ENCODE results near the gene ASIC4. TPM values are rescaled to one million over a fixed set of nuclear protein-coding genes. Genes with fewer than 3 reads are reported as not detected.

ASIC4 gene
- total and polyA plus RNA-seq, 2 experiments from 2014 or later = 0.13 to 3.6 TPM

DNA sequence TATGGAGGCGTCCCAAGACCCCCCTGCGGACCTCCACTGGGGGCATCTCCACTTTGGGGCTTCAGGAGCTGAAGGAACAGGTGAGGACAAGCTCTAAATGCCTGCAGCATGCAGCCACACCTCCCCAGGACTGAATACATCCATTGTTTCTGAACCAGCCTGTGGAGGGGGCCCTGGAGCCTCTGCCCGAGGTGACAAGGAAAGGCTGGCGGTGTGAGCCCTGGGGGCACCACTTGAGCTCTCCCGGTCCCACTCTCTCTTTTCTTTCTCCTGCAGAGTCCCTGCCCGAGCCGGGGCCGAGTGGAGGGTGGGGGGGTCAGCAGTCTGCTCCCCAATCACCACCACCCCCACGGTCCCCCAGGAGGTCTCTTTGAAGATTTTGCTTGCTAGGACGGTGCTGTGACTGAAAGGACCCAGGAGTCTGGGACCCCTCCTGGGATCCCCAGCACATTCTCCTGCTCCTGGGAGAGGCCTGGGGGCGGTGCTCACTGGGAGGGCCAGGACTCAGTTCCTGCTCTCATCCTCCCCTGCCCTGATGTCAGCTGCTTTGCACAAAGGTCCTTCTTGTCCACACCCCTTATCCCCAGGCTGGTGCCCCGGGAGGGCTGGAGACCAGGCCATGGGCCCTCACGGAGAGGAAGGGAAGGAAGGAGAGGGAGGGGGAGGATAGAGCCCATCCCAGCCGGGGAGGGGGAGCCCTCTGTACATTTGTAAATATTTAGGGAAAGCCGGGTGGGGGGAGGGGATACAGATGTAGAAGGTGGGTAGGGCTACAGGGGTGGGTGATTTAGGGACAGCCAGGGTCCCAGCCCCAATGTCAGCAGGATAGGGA lies 23.6 kb downstream of the ASIC4 start:
- H3K4me2 ChIP-seq = peak overlapping the region; percentile 69
- no peak overlapping the region for H3K4me3 Mint-ChIP-seq
- TF ChIP-seq CREB1 (CRISPR knock-in tag; IDR thresholded peaks at IDR 0.05; ENCODE audit: low read depth) = no peak
- no peak for TF ChIP-seq NANOG (IDR thresholded peaks at IDR 0.05; ENCODE audit: borderline replicate concordance)
- TF ChIP-seq, protein P1, sequence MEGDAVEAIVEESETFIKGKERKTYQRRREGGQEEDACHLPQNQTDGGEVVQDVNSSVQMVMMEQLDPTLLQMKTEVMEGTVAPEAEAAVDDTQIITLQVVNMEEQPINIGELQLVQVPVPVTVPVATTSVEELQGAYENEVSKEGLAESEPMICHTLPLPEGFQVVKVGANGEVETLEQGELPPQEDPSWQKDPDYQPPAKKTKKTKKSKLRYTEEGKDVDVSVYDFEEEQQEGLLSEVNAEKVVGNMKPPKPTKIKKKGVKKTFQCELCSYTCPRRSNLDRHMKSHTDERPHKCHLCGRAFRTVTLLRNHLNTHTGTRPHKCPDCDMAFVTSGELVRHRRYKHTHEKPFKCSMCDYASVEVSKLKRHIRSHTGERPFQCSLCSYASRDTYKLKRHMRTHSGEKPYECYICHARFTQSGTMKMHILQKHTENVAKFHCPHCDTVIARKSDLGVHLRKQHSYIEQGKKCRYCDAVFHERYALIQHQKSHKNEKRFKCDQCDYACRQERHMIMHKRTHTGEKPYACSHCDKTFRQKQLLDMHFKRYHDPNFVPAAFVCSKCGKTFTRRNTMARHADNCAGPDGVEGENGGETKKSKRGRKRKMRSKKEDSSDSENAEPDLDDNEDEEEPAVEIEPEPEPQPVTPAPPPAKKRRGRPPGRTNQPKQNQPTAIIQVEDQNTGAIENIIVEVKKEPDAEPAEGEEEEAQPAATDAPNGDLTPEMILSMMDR (conservative IDR thresholded peaks at IDR 0.05; ENCODE audit: low read depth in 2 of 2) = peak in 1 of 2 experiments; percentile 54; a peak in 3 of 4 replicates
- no peak for TF ChIP-seq STAT1 (IDR thresholded peaks at IDR 0.05; ENCODE audit: unreplicated experiment)
- TF ChIP-seq EZH2 (IDR thresholded peaks at IDR 0.05; ENCODE audit: low read depth, unreplicated experiment) = no peak
- TF ChIP-seq, protein P2, sequence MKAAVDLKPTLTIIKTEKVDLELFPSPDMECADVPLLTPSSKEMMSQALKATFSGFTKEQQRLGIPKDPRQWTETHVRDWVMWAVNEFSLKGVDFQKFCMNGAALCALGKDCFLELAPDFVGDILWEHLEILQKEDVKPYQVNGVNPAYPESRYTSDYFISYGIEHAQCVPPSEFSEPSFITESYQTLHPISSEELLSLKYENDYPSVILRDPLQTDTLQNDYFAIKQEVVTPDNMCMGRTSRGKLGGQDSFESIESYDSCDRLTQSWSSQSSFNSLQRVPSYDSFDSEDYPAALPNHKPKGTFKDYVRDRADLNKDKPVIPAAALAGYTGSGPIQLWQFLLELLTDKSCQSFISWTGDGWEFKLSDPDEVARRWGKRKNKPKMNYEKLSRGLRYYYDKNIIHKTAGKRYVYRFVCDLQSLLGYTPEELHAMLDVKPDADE (IDR thresholded peaks at IDR 0.05) = no peak
- no peak for TF ChIP-seq ZNF114 (CRISPR knock-in tag; IDR thresholded peaks at IDR 0.05)
- peak; percentile 13; the same call in 1 of the 2 replicates for TF ChIP-seq POLR2AphosphoS5 (IDR thresholded peaks at IDR 0.05; ENCODE audit: low read depth)

DNA sequence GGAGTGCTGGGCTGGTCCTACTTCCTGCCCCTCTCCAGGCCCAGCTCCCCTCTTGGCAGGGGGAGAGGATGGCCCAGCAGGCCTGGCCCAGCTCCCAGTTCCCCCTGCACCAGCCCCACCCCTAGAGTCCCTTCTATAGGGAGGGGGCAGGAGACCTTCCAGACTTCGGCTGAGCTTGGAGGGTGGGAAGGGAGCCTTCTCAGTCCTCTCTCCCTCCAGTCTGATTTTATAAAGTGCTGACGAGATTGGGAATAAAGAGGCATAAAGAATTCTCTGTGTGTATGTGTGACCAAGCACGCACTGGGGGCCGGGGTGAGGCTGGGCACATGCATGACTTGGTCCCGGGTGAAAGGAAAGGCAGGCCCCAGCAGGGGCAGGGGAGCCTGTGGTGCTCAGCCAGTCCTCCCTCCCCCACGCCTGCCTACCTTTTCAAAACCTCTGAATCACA lies 24.2 kb downstream of the ASIC4 start:
- Histone ChIP-seq H3K27ac (ENCODE audit: low read depth) (0 out of 2 replicates have a peak overlapping the region, but pooled peaks have one; percentile 55), H3K79me2 (replicated peaks; ENCODE audit: insufficient read depth) (peaks cover 14% of the 10 kb centered on the region), H3K27me3 (ENCODE audit: insufficient read depth) (peaks cover 6% of the 10 kb centered on the region; the same call in 1 of the 2 replicates), H2AFZ (no peak overlapping the region), H3K36me3 (ENCODE audit: insufficient read depth) (peaks cover 9% of the 10 kb centered on the region), H3F3A (replicated peaks; ENCODE audit: low read depth) (peaks cover 19% of the 10 kb centered on the region; the same call in 1 of the 2 replicates), H3K9me2 (ENCODE audit: insufficient read depth) (no peaks in the 10 kb centered on the region), H4K20me1 (replicated peaks; ENCODE audit: insufficient read depth) (peaks cover 18% of the 10 kb centered on the region), H3K4me2 (peak overlapping the region; percentile 69; the same call in 1 of the 2 replicates), H3K4me1 (ENCODE audit: insufficient read depth) (peaks cover 29% of the 10 kb centered on the region), H3K4me3 (peak overlapping the region; percentile 17; the same call in 1 of the 2 replicates)
- peak; percentile 2 for ATAC-seq
- Mint-ChIP-seq H3K27ac (no peak overlapping the region; the same call in 1 of the 2 replicates), H3K4me3 (no peak overlapping the region; the same call in 2 of the 3 replicates), H3K36me3 (ENCODE audit: low read depth) (peaks cover 30% of the 10 kb centered on the region), H3K27me3 (ENCODE audit: insufficient read depth, low read depth, poor library complexity) (peaks cover 30% of the 10 kb centered on the region), H3K4me1 (peaks cover 36% of the 10 kb centered on the region), H3K9me3 (no peaks in the 10 kb centered on the region; the same call in 2 of the 3 replicates)
- no peak for DNase-seq (ENCODE audit: low spot score)
- TF ChIP-seq EZH2 (IDR thresholded peaks at IDR 0.05; ENCODE audit: low read depth, unreplicated experiment) (no peak), NANOG (IDR thresholded peaks at IDR 0.05; ENCODE audit: borderline replicate concordance) (no peak), ZNF331 (CRISPR knock-in tag; IDR thresholded peaks at IDR 0.05; ENCODE audit: low read depth) (no peak), EZH2phosphoT487 (IDR thresholded peaks at IDR 0.05; ENCODE audit: unreplicated experiment) (no peak), CREB1 (CRISPR knock-in tag; IDR thresholded peaks at IDR 0.05; ENCODE audit: low read depth) (no peak), POLR2AphosphoS5 (IDR thresholded peaks at IDR 0.05; ENCODE audit: low read depth) (no peak), ZNF114 (CRISPR knock-in tag; IDR thresholded peaks at IDR 0.05) (no peak), STAT1 (IDR thresholded peaks at IDR 0.05; ENCODE audit: unreplicated experiment) (no peak)
- TF ChIP-seq, protein P1 (conservative IDR thresholded peaks at IDR 0.05; ENCODE audit: low read depth in 2 of 2) = no peak
- TF ChIP-seq, protein P2 (IDR thresholded peaks at IDR 0.05) = no peak

More for the DNA sequence above, 23.6 kb downstream of the ASIC4 start:
- Histone ChIP-seq H3K79me2 (replicated peaks; ENCODE audit: insufficient read depth) (peaks cover 14% of the 10 kb centered on the region), H3K4me3 (peak overlapping the region; percentile 17; the same call in 1 of the 2 replicates), H3K36me3 (ENCODE audit: insufficient read depth) (peaks cover 9% of the 10 kb centered on the region), H4K20me1 (replicated peaks; ENCODE audit: insufficient read depth) (peaks cover 18% of the 10 kb centered on the region), H3K9me2 (ENCODE audit: insufficient read depth) (no peaks in the 10 kb centered on the region), H3K27ac (ENCODE audit: low read depth) (no peak overlapping the region), H3K4me1 (ENCODE audit: insufficient read depth) (peaks cover 29% of the 10 kb centered on the region), H2AFZ (no peak overlapping the region), H3F3A (replicated peaks; ENCODE audit: low read depth) (peaks cover 19% of the 10 kb centered on the region; the same call in 1 of the 2 replicates), H3K27me3 (ENCODE audit: insufficient read depth) (peaks cover 6% of the 10 kb centered on the region; the same call in 1 of the 2 replicates)
- Mint-ChIP-seq H3K4me1 (peaks cover 39% of the 10 kb centered on the region), H3K27me3 (ENCODE audit: insufficient read depth, low read depth, poor library complexity) (peaks cover 31% of the 10 kb centered on the region), H3K27ac (no peak overlapping the region), H3K9me3 (no peaks in the 10 kb centered on the region; the same call in 2 of the 3 replicates), H3K36me3 (ENCODE audit: low read depth) (peaks cover 30% of the 10 kb centered on the region)
- DNase-seq (ENCODE audit: low spot score) (peak; percentile 72), ATAC-seq (peak; percentile 38)
